HepG2 (cell line): Measurements from ENCODE around the gene GPATCH2. TPM values are rescaled to one million over a fixed set of nuclear protein-coding genes. Genes with fewer than 3 reads are reported as not detected.
A peak's percentile ranks its signal among the peaks of the same experiment; 100 is the strongest.

Experiments
- ATAC-seq: fragments of 200-7000 bp; cut with Tn5 transposase; 3 replicates; pipeline ENCODE4 v1.9.1; 2020; ENCODE audit warnings: mild to moderate bottlenecking, moderate library complexity
- BruUV-seq: library from RNA; stranded (reverse); fragments of 400-500 nt; replicated peaks from 2 replicates; lab custom pipeline; 2021; lab: Mats Ljungman, UMichigan
- CTCF ChIA-PET: fragments of 300-600 bp; formaldehyde crosslinking; extraction: SDS; loops from one replicate; lab custom pipeline; 2021; ENCODE audit warnings: low total read pairs, inconsistent platforms, low intra/inter-chr PET ratio; lab: Yijun Ruan, JAX
- POLR2A ChIA-PET: fragments of 350-600 bp; sonication (Branson Sonifier 250); formaldehyde crosslinking; loops from one replicate; lab custom pipeline; 2020; ENCODE audit warnings: antibody characterized with exemption, inconsistent platforms; lab: Yijun Ruan, JAX
- DNase-seq: peaks from one replicate; pipeline ENCODE4 v3.0.0-alpha.2; 2015; ENCODE audit warnings: low spot score
- FAIRE-seq: peaks from 3 replicates; lab custom pipeline; 2011; peaks lifted over from hg19 to GRCh38; lab: Jason Lieb, UNC
- H2AFZ ChIP-seq: one replicate; pipeline ENCODE4 v1.6.1; 2011; ENCODE audit warnings: low read length, inconsistent platforms
- H3K27ac ChIP-seq: fragments of 300-600 bp; 3 replicates; pipeline ENCODE4 v1.8.0; 2011; ENCODE audit warnings: mixed run types, mild to moderate bottlenecking, mixed read lengths, low read length, inconsistent platforms; ENCODE audit not compliant: insufficient read depth; ENCODE audit errors: extremely low read length
- H3K27me3 ChIP-seq, 2 experiments: fragments of 200-600 bp in 1 of 2; 2 replicates in 1 of 2; 3 replicates in 1 of 2; pipeline versions ENCODE4 v1.6.0 to v1.8.0; 2011; ENCODE audit warnings: low read length in 2 of 2, mild to moderate bottlenecking in 2 of 2, moderate library complexity in 2 of 2, inconsistent platforms in 1 of 2; ENCODE audit not compliant: insufficient read depth in 2 of 2, control insufficient read depth in 1 of 2
- H3K36me3 ChIP-seq, 2 experiments: fragments of 200-600 bp in 1 of 2; replicated peaks in 1 of 2; 2 replicates in 1 of 2; 3 replicates in 1 of 2; pipeline versions ENCODE4 v1.5.1 to v1.8.0; 2011; ENCODE audit warnings: low read length in 2 of 2, inconsistent platforms in 1 of 2; ENCODE audit not compliant: insufficient read depth in 2 of 2, control insufficient read depth in 1 of 2
- H3K4me1 ChIP-seq: 2 replicates; pipeline ENCODE4 v1.5.1; 2012; ENCODE audit warnings: low read length, inconsistent platforms; ENCODE audit not compliant: insufficient read depth
- H3K4me2 ChIP-seq: 2 replicates; pipeline ENCODE4 v1.6.0; 2011; ENCODE audit warnings: low read depth, low read length, inconsistent platforms
- H3K4me3 ChIP-seq, 3 experiments: fragments of 200-600 bp in 1 of 3; sonication (generic), shearing (Covaris generic) in 1 of 3; replicated peaks in 1 of 3; 2 replicates each; pipeline ENCODE4 v1.5.1; 2011 to 2016; ENCODE audit warnings: low read length in 3 of 3, inconsistent platforms in 2 of 3, low read depth in 2 of 3, mild to moderate bottlenecking in 2 of 3, control low read depth in 1 of 3, mixed read lengths in 1 of 3; ENCODE audit not compliant: insufficient read depth in 1 of 3
- H3K79me2 ChIP-seq: one replicate; pipeline ENCODE4 v1.6.1; 2011; ENCODE audit warnings: low read length, inconsistent platforms; ENCODE audit not compliant: insufficient read depth
- H3K9ac ChIP-seq: 2 replicates; pipeline ENCODE4 v1.6.0; 2011; ENCODE audit warnings: mild to moderate bottlenecking, low read depth, low read length, inconsistent platforms; ENCODE audit not compliant: insufficient read depth
- H3K9me3 ChIP-seq: 2 replicates; pipeline ENCODE4 v1.5.1; 2012; ENCODE audit warnings: mild to moderate bottlenecking, low read length
- H4K20me1 ChIP-seq: 2 replicates; pipeline ENCODE4 v1.6.0; 2011; ENCODE audit warnings: inconsistent platforms, mild to moderate bottlenecking, low read length, moderate library complexity; ENCODE audit not compliant: insufficient read depth
- BRD4 ChIP-seq: sonication (generic); formaldehyde crosslinking; IDR thresholded peaks from 2 replicates; pipeline ENCODE4 v1.4.0; 2020; ENCODE audit warnings: missing genetic modification reagents
- CEBPB ChIP-seq: IDR thresholded peaks from 2 replicates; pipeline ENCODE4 v1.6.1; 2011; ENCODE audit warnings: low read depth, low read length, improper control_type of control experiment, borderline replicate concordance
- CEBPG ChIP-seq: IDR thresholded peaks from 2 replicates; pipeline ENCODE4 v1.6.1; 2016
- EHMT2 ChIP-seq: fragments of 200-600 bp; sonication (generic); IDR thresholded peaks from 2 replicates; pipeline ENCODE4 v1.7.0; 2017; ENCODE audit warnings: antibody characterized with exemption, low read depth, low read length, borderline replicate concordance
- FOXK2 ChIP-seq: fragments of 450-650 bp; IDR thresholded peaks from 2 replicates; pipeline ENCODE4 v1.6.1; 2016
- KDM1A ChIP-seq: IDR thresholded peaks from 2 replicates; pipeline ENCODE4 v1.6.1; 2016; ENCODE audit warnings: missing compliant biosample characterization
- SAP130 ChIP-seq: IDR thresholded peaks from 2 replicates; pipeline ENCODE4 v1.6.1; 2016; ENCODE audit warnings: low read depth
- SOX13 ChIP-seq, 3 experiments: fragments of 450-650 bp in 1 of 3; sonication (generic) in 1 of 3; formaldehyde crosslinking in 1 of 3; IDR thresholded peaks in 2 of 3; conservative IDR thresholded peaks in 1 of 3; 2 replicates each; pipeline versions ENCODE4 v1.5.0 to v1.6.1; 2016 to 2020; ENCODE audit warnings: antibody characterized with exemption in 1 of 3, mild to moderate bottlenecking in 1 of 3, missing compliant biosample characterization in 1 of 3, missing genetic modification reagents in 1 of 3, moderate library complexity in 1 of 3
- SP4 ChIP-seq: sonication (generic); formaldehyde crosslinking; IDR thresholded peaks from 2 replicates; pipeline ENCODE4 v1.8.1; 2023; ENCODE audit warnings: mild to moderate bottlenecking, missing genetic modification reagents
- TCF12 ChIP-seq, 2 experiments: fragments of 450-650 bp in 1 of 2; sonication (generic) in 1 of 2; formaldehyde crosslinking in 1 of 2; IDR thresholded peaks; 2 replicates each; pipeline versions ENCODE4 v1.6.1 to v1.8.0; 2017 to 2022; ENCODE audit warnings: antibody characterized with exemption in 1 of 2, mild to moderate bottlenecking in 1 of 2, missing genetic modification reagents in 1 of 2, moderate library complexity in 1 of 2
- TRIM24 ChIP-seq: sonication (generic); formaldehyde crosslinking; IDR thresholded peaks from 2 replicates; pipeline ENCODE4 v1.8.0; 2022; ENCODE audit warnings: mild to moderate bottlenecking, missing genetic modification reagents
- ZNF160 ChIP-seq: sonication (generic); formaldehyde crosslinking; IDR thresholded peaks from 2 replicates; pipeline ENCODE4 v1.8.0; 2022; ENCODE audit warnings: mild to moderate bottlenecking, inconsistent platforms, missing genetic modification reagents
- ZNF282 ChIP-seq: fragments of 450-650 bp; IDR thresholded peaks from 2 replicates; pipeline ENCODE4 v1.6.1; 2018; ENCODE audit not compliant: partially characterized antibody
- WGBS: methylation state at CpG from one replicate; pipeline ENCODE4 v1.1.6; 2017; ENCODE audit warnings: low lambda C conversion rate; 5-methylcytosine and 5-hydroxymethylcytosine counted together
- in situ Hi-C: cut with HindIII; loops from 2 replicates; pipeline ENCODE4 v1.10.0; 2017; ENCODE audit warnings: low pct_unique_long_range_greater_than_20kb; ENCODE audit not compliant: extremely low pct_ligation_motif_present
- intact Hi-C: fragments of 100-400 bp; cut with micrococcal nuclease; formaldehyde crosslinking; loops from one replicate; pipeline ENCODE4 v1.10.0; 2022; ENCODE audit not compliant: unreplicated experiment
- polyA plus RNA-seq, 8 experiments: library from polyadenylated mRNA; depleted of rRNA in 3 of 8; stranded (reverse) in 7 of 8; unstranded in 1 of 8; fragments of >200 nt; fragmentation: Illumina TruSeq in 4 of 8; extraction: Trizol in 4 of 8; gene quantifications; 2 replicates each; pipeline versions ENCODE4 v1.2.1 to v1.2.3, GENCODE V29; 2011 to 2016; ENCODE audit warnings: low read depth in 4 of 8, missing spikeins in 1 of 8, mixed read lengths in 1 of 8; ENCODE audit not compliant: insufficient read depth in 1 of 8
- total RNA-seq, 5 experiments: library from RNA; depleted of rRNA; stranded (reverse); fragments of >200 nt; fragmentation: Illumina TruSeq; extraction: Trizol; gene quantifications; 2 replicates each; pipeline ENCODE4 v1.2.3, GENCODE V29; 2016; ENCODE audit warnings: low read depth in 1 of 5
- TF ChIP-seq, protein P1 (sequence below): sonication (generic); formaldehyde crosslinking; IDR thresholded peaks from 2 replicates; pipeline ENCODE4 v1.4.0; 2020; ENCODE audit warnings: missing genetic modification reagents, borderline replicate concordance
- TF ChIP-seq, protein P2 (sequence below): sonication (generic); formaldehyde crosslinking; IDR thresholded peaks from 2 replicates; pipeline ENCODE4 v1.9.0; 2021; ENCODE audit warnings: missing genetic modification reagents, mild to moderate bottlenecking, borderline replicate concordance

GPATCH2 gene
- total and polyA plus RNA-seq, 2 of the 13 experiments (the other 11 are each of a cell fraction or from before 2014, with no cell fraction given): 3.5 to 15.7 TPM

DNA sequence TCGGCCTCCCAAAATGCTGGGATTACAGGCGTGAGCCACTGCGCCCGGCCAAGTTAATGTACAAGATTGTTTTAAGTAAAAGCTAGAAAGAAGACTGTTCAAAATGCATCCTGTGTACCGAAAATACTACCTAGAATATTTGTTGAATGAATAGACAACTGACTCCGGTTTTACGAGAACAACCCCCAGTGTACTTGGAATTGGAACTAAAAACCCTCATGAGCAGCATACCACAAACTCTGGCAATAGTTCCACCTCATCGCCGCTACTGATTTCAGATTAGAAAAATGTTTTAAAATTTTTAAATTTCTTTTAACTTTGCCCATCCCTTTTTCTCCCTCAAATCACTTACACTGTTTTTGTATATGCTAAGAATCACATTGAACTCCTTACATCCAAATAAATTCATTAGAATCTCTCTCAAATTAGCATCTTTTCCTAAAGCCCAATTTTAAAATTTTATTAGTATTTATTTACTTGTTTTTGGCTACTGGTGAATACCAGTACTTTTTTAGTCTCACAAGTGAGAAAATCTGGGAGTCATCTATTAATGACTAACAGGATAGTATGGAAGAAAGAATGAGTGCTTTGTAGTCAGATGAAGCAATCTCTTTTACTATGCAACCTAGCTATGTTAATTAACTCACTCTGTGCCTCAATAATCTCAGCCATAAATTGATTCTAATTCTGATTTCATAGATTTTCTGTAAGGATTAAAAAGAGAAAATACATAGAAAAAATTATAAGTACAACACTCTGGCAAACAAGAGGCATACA lies 95.1 kb downstream of the GPATCH2 start:
- in situ Hi-C loops: no loop called here
- no TSS peak for BruUV-seq
- Histone ChIP-seq H3K79me2 (no peaks in the 10 kb centered on the region), H3K4me3 (no peak overlapping the region), H3K9me3 (no peaks in the 10 kb centered on the region), H3K36me3 (no peaks in the 10 kb centered on the region), H3K4me2 (no peak overlapping the region), H2AFZ (no peak overlapping the region), H4K20me1 (no peaks in the 10 kb centered on the region), H3K27ac (no peak overlapping the region), H3K4me1 (no peaks in the 10 kb centered on the region), H3K27me3 (no peaks in the 10 kb centered on the region), H3K9ac (no peak overlapping the region)
- FAIRE-seq (no peak), DNase-seq (peak; percentile 1), ATAC-seq (no peak)
- CTCF ChIA-PET: no interaction called here
- TF ChIP-seq CEBPB (peak; percentile 66; the same call in 1 of the 2 replicates), CEBPG (CRISPR knock-in tag) (0 out of 2 replicates have a peak, but pooled peaks have one; percentile 31)
- TF ChIP-seq, protein P1, sequence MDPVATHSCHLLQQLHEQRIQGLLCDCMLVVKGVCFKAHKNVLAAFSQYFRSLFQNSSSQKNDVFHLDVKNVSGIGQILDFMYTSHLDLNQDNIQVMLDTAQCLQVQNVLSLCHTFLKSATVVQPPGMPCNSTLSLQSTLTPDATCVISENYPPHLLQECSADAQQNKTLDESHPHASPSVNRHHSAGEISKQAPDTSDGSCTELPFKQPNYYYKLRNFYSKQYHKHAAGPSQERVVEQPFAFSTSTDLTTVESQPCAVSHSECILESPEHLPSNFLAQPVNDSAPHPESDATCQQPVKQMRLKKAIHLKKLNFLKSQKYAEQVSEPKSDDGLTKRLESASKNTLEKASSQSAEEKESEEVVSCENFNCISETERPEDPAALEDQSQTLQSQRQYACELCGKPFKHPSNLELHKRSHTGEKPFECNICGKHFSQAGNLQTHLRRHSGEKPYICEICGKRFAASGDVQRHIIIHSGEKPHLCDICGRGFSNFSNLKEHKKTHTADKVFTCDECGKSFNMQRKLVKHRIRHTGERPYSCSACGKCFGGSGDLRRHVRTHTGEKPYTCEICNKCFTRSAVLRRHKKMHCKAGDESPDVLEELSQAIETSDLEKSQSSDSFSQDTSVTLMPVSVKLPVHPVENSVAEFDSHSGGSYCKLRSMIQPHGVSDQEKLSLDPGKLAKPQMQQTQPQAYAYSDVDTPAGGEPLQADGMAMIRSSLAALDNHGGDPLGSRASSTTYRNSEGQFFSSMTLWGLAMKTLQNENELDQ: no peak
- 97% methylated on average over 9 of the region's 9 CpGs for WGBS
- intact Hi-C loops: no loop called here
- POLR2A ChIA-PET: no interaction called here

DNA sequence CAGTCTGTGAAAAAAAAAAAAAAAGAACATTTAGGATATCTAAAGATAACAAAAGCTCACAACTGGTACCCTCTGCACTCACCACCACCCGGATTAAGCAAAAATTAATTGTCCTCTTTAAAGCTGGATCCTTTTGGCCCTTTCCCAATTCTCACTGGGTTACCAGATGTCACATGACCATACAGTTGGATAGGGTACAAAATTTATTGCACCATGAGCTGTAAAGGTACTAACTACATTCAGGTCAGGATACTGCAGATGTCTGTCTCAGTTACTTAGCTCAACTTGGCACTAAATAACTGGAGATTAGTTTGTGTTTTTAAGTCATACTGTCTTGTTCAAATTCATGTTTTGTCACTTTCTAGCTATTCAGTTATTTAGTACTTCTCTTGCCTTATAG lies 96.3 kb downstream of the GPATCH2 start:
- H3K27ac ChIP-seq: no peak overlapping the region
- H3K79me2 ChIP-seq: no peaks in the 10 kb centered on the region
- no peaks in the 10 kb centered on the region for H4K20me1 ChIP-seq
- H3K4me3 ChIP-seq: no peak overlapping the region
- ATAC-seq (no peak), FAIRE-seq (no peak), DNase-seq (no peak)
- H3K36me3 ChIP-seq: no peaks in the 10 kb centered on the region
- intact Hi-C loops (no loop called here), in situ Hi-C loops (no loop called here)
- H3K9ac ChIP-seq: no peak overlapping the region
- no TSS peak for BruUV-seq
- no peaks in the 10 kb centered on the region for H3K4me1 ChIP-seq
- H3K27me3 ChIP-seq: no peaks in the 10 kb centered on the region
- H3K9me3 ChIP-seq: no peaks in the 10 kb centered on the region
- no peak overlapping the region for H2AFZ ChIP-seq
- ChIA-PET CTCF (no interaction called here), POLR2A (no interaction called here)
- 94% methylated on average over 1 of the region's 1 CpG for WGBS
- H3K4me2 ChIP-seq: no peak overlapping the region
- no peak for TF ChIP-seq ZNF160 (CRISPR knock-in tag)
- no peak for TF ChIP-seq EHMT2
- TF ChIP-seq SP4 (CRISPR knock-in tag): no peak
- no peak for TF ChIP-seq BRD4 (CRISPR knock-in tag)
- no peak for TF ChIP-seq KDM1A (CRISPR knock-in tag)
- TF ChIP-seq TRIM24 (CRISPR knock-in tag): no peak
- no peak for TF ChIP-seq FOXK2
- no peak for TF ChIP-seq SOX13 (IDR thresholded peaks at IDR 0.05)
- no peak for TF ChIP-seq SOX13 (CRISPR knock-in tag; conservative IDR thresholded peaks at IDR 0.05 in 1 of 2, IDR thresholded peaks at IDR 0.05 in 1 of 2)
- no peak for TF ChIP-seq ZNF282
- TF ChIP-seq, protein P2, sequence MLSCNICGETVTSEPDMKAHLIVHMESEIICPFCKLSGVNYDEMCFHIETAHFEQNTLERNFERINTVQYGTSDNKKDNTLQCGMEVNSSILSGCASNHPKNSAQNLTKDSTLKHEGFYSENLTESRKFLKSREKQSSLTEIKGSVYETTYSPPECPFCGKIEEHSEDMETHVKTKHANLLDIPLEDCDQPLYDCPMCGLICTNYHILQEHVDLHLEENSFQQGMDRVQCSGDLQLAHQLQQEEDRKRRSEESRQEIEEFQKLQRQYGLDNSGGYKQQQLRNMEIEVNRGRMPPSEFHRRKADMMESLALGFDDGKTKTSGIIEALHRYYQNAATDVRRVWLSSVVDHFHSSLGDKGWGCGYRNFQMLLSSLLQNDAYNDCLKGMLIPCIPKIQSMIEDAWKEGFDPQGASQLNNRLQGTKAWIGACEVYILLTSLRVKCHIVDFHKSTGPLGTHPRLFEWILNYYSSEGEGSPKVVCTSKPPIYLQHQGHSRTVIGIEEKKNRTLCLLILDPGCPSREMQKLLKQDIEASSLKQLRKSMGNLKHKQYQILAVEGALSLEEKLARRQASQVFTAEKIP (CRISPR knock-in tag): no peak
- TF ChIP-seq SAP130: no peak
- TF ChIP-seq TCF12 (IDR thresholded peaks at IDR 0.05): no peak
- no peak for TF ChIP-seq TCF12 (CRISPR knock-in tag; IDR thresholded peaks at IDR 0.05)
